Esophagus mucosa (tissue), 1 donor: ENCODE results near the gene SCARF1. TPM values are rescaled to one million over a fixed set of nuclear protein-coding genes. Genes with fewer than 3 reads are reported as not detected.

Source experiments
- ATAC-seq: fragments of 200-7000 bp; cut with Tn5 transposase; one replicate; pipeline ENCODE4 v1.9.1; 2020
- total RNA-seq: library from RNA; stranded (reverse); gene quantifications from one replicate; pipeline ENCODE4 v1.2.4, GENCODE V29; 2023
- donor health status: DM: yes; HTN: yes; CAD: no.

The SCARF1 gene
- total RNA-seq, 1 donor from 2014 or later, result 2.3 TPM

GRCh38 chr17:1648173-1648962, 2.8 kb upstream of the SCARF1 start:
- no peak for ATAC-seq

- ATAC-seq, result no peak
These were observed 2.3 kb upstream of the SCARF1 start for GRCh38 chr17:1647802-1648171.

GRCh38 chr17:1646199-1646875, 805 bp upstream of the SCARF1 start:
- ATAC-seq, result no peak

- no peak for ATAC-seq
These were observed 882 bp downstream of the SCARF1 start for GRCh38 chr17:1644493-1645206.

DNA sequence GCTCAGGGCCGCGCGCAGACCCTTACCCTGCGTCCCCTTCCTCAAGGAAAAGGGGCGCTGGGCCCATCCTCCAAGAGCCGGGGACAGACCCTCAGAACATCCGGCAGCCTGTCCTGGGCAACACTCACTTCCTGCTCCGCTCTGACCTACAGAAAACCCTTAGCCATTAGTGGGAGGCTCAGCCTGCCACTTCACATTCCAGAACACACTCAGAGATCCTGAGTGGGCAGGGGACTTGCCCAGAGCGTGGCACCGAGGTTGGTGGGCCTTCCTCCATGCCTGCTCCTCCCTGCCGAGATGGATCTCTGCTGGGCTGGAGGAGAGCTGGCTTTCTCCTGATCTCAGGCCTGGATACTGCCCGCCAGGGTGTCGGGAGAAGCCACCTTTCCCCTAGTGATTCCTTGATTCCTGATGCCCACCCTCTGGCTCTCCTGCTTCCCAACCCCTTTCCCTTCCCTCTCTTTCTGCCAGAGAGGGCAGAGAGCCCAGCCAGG, 1.5 kb downstream of the SCARF1 start:
- no peak for ATAC-seq

- ATAC-seq, result peak; percentile 77
These were observed 2.1 kb downstream of the SCARF1 start for GRCh38 chr17:1643293-1643998.

DNA sequence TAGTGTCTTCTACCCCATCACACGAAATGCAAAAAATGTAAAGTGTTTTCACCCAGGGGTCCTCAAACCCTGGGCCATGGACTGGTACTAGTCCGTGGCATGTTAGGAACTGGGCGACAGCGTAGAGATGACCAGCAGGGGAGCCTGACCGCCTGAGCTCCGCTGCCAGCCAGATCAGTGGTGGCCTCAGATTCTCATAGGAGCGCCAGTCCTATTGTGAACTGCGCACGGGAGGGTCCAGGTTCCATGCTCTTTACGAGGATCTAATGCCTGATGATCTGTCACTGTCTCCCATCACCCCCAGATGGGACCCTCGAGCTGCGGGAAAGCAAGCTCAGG, 4.5 kb downstream of the SCARF1 start:
- no peak for ATAC-seq

- ATAC-seq, result no peak
These were observed 5.0 kb downstream of the SCARF1 start for GRCh38 chr17:1640329-1641064.

DNA sequence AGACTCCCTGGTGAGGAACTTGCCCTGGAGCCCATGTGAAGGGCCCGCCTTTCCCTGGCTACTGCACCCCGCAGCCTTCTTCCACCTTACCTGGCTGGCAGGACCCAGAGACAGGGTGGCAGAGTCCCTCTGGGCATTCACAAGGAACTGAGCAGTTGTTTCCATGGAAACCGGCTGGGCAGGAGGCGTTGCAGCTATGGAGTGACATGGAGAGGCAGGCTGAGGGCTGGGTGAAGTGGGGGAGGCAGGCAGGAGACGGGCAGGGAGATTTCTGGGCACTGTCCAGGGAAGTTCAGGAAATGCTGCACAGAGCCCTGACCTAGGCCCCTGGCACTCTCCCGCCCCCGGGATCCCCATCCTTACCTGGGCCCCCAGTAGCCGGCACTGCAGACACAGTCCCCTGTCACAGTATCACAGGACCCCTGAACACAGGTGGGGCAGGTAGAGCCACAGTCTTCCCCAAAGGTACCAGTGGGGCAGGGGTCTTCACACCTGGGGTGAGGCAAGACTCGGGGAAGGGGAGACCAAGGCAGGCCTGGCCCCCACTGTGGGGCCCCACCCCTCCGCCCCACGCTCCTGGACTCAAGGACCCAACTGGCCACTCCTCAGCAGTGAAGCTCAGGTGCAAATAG, 5.9 kb downstream of the SCARF1 start:
- ATAC-seq, result no peak

DNA sequence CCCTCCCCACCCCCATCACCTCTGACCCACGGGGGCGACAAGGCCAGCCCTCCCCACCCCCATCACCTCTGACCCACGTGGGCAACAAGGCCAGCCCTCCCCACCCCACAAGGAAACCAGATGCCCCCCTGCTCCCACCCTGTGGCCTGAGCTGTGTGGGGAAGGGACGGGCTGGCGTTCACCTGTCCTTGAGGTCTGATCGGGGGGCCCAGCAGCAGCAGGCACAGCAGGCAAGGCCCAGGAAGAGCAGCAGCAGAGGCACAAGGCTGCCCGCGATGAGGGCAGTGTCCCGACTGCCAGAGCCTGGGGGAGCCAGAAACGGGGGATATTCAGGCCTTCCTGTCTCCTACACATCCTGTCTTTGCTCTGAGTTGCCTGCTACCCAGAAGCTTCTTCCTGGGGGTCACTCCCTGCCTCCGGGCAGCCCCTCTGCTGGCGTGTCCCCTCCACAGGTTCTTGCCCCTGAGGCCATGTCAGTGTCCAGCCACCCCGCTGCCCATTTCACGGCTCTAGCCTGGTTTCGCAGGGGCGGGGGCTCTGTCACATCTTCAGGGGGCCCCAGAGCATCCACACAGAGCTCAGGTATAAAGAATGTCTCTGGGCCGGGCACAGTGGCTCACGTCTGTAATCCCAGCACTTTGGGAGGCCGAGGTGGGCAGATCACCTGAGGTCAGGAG, 6.8 kb downstream of the SCARF1 start:
- ATAC-seq, result no peak

GRCh38 chr17:1638171-1638590, 7.4 kb downstream of the SCARF1 start:
- ATAC-seq, result no peak

DNA sequence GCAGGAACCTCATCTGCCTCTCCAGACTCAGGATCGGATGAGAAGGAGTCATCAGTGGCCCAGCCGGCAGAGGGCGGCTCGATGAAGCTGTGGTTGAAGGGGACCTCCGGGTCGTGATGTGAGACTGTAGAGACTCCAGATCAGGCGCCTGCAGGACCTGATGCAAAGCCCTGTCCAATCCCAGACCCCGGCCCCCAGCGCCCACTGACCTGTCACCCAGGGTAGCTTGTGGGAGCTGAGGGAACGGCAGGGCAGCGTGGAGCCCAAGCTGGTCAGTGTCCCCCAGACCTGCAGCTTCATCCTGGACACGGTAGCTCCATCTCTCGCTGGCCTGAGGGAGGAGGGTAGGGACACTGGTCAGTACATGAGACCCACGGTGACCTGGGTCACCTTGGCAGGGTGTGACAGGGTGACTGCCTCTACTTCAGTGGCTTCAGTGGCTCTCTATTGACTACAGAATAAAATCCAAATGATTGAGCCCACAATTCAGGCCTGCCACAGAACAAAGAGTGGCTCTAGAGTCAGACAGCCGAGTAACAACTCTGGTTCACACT, 8.7 kb downstream of the SCARF1 start:
- no peak for ATAC-seq

- ATAC-seq, result no peak
These were observed 9.7 kb downstream of the SCARF1 start for GRCh38 chr17:1635675-1636465.

DNA sequence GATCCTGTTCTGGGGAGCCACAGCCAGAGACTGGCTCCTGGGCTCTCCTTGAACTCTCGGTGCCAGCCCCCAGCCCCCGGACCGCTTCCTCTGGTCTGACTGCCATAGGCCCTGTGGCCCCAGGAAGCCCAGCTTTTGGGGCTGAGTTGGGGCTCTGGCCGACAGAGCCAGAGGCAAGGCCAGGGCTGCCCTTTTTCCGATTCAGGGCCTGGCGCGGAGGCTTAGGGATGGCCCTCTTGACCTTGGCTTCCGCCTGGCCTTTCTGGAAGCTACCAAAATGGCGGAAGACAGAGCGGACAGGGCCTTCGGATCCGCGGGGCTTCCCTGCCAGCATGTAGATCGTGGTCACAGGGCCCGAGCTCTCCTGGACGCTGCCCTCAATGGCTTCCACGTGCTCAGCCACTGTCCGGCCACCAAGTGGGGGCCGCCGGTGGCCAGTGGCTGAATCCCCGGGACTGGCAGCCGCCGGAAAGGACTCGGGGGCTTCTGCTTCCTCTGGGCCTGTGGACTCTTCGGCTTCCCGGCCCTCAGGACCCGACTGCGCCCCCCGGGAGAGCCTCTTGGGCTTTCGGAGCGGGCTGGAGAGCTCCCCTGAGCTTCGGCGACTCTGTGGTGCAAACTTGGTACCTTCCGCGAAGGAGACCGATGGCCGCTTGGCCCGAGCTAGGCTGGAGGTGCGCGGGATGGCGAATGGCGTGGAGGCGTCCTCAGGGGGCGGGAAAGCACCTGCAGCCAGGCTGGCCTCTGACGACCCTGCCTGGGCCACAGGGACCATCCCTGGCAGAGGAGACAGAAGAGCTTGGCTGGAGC, 10.5 kb downstream of the SCARF1 start:
- ATAC-seq, result no peak

DNA sequence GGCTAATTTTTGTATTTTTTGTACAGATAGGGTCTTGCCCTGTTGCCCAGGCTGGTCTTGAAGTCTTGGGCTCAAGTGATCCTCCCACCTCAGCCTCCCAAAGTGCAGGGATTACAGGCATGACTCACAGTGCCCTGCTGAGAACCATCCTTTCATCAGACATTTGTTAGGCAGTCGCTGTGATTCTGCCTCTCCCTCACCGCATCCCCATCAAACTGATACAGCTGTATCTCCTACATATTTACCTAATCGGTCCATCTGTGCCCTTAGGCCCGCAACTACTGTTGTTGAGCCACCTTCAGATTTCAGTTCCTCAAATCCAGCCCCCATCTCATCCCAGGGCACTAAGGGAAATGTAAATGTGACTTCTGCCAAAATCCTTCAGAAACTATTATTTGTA, 14.9 kb downstream of the SCARF1 start:
- no peak for ATAC-seq

DNA sequence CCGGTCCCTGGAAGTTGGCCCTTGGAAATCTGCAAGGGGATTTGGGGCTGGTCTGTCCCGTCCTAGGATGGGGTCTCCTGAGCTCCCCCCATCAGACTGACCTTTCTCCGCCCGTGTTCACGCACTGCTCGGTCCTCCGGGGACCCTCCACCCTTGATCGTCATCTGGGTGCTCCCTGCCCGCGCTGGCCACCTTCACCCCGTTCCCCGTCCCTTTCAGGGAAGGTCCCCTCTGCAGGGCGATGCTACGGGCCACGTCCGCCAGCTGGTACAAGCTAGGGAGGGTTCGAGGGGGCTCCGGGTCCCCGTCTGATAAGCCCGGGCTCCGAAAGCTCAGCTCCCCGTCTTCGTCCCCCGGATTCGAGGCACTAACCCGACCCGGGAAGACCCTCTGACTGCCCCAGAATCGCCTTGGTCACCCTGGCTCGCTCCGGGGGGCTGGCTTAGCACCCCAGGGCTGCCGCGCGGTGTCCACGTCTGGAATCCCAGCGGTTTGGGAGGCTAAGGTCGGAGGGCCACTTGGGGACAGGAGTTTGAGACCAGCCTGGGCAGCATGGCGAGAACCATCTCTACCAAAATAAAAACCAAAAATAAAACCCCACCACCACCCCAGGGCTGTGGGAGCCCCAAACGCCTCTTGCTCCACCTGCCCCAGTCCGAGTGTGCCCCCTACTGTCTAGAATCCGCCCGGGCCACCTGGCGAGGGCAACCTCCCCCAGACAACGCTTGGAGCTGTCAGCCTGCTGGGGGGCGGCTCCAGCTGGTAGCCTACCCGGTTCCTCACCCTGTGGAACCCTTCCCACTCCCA, 15.8 kb downstream of the SCARF1 start:
- peak; percentile 48 for ATAC-seq

DNA sequence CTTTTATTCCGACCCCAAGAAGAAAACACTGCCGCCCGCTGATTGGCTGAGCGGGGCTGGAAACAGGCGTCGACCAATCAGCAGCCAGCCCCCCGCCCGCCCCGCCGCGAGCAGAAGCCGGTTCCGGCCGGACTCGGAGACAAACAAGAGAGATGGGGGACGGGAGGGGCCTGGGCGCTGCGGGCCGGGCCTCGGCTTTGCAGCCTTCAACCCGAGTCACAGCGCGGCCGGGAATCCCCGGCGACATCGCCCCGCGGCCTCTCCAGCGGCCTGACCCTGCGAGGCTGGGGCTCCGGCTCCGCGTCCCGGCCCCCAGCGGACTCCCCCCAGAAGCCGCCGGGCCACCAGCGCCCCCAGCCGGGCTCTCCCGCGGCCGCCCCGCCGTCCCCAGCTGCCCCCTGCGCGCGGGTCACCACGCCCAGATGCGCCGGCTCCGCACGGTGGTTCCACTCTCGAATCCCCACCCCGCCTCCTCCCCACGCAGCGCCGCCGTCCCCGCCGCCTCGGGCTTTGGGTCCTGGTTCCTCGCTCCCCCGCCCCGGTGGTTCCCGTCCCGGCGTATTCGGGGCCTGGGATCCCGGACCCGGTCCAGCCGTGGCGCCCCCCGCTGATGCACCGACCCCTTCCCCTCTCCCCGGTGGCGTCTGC, 16.6 kb downstream of the SCARF1 start:
- ATAC-seq, result peak; percentile 68
